Stromal cell of bone marrow (primary cell): Measurements from ENCODE around the gene ANKRD40.
"Not testable (repeated sequence)": the region's sequence is repeated elsewhere in the genome, so short reads cannot be mapped to it uniquely, and the experiment has no call there.

ENCODE experiments used
- DNase-seq: peaks from one replicate; pipeline ENCODE4 v3.0.0-alpha.2; 2012; ENCODE audit warnings: low read depth

The ANKRD40 gene

DNA sequence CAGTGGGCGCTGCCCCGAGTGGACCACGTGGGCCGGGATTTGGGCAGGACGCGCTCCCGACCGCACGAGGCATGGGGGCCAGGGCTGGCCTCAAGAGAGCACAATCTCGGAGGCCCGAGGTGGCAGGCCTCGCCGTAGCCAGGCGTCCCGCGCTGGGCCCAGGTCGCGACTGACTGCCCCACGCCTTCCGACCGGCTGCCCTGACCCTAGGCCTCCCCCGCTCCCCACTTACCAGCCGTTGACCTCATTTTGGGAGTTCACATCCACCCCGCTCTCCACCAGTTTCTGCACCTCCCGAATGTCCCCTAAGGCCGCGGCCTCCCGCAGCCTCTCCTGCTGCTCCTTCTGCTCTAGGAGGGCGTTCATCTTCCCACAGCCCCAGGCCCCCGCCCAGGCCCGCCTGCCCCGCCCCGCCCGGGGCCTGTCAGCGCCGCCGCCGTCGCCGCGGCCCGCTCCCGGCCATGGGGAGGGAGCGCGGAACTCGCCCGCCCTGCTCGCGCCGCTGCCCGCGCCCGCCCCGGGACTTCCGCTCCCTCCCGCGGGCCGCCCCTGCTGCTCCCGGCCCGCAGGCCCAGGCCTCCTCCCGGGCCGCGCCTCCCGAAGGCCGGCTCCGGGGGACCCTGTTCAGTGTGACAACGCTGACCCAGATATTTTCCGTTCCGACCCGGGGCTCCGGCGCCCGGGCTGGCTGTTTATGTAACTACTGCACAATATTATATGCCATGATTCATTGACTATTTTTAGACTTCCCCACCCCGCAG lies at the start of gene ANKRD40:
ANKRD40 (minus strand) TSS at position 626 of the 761 bp plus-strand sequence; CDS start at position 366, 260 bp downstream.
- DNase-seq, result peak; percentile 90

GRCh38 chr17:50754521-50754920 lies 46.8 kb upstream of the ANKRD40 start:
- no peak for DNase-seq

DNA sequence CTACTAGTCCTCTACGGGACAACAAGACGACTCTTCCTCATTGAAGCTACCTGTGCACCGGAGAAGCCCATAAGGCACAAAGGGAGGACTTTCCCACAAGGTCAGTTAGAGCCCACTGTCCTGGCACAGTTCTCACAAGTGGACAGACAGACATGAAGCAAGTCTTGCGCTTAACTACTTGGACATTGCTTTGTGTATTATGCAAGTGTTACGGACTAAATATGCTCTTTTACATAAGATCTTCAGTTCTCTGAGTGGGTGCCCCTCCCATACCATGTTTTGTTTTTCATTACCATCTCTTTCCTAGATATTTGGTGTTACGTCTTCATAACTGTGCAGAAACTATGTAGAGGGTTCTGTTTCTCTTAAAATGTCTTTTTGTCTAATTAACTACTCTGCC lies 41.5 kb upstream of the ANKRD40 start:
- DNase-seq, result no peak

DNA sequence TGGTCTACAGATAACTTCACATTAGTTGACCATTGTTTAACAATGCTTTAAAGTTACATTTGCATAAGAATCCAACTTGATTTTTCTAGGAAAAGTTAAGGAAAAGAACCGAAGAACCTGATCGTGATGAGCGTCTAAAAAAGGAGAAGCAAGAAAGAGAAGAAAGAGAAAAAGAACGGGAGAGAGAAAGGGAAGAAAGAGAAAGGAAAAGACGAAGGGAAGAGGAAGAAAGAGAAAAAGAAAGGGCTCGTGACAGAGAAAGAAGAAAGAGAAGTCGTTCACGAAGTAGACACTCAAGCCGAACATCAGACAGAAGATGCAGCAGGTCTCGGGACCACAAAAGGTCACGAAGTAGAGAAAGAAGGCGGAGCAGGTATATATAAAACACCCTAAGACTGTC lies 37.9 kb upstream of the ANKRD40 start:
- DNase-seq, result no peak

GRCh38 chr17:50739098-50739497 lies 31.4 kb upstream of the ANKRD40 start:
- no peak for DNase-seq

DNA sequence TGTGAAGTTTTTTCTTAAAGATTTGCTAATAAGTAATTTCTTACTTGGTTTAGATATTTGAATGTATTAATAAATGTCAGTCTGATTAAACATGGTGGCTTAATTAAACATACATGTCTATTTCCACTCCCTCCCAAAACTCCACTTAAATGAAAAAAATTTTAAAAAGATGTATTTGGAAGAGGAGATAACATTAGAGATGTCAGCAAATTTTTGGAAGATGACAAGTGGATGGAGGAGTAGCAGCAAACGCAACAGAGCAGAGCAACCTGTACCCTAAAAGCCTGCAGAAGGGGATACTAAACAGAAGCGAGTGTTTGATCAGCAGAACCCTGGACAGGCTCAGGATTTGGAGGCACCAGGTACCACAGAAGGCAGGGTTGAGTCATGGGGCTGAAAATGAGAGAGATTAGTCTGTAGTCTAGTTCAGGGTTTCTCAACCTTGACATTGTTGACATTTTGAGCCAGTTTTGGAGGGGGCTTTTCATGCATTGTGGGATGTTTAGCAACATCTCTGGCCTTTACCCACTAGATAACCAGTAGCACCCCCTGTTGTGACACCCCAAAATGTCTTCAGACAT lies 29.5 kb upstream of the ANKRD40 start:
- no peak for DNase-seq

GRCh38 chr17:50735287-50735686 lies 27.6 kb upstream of the ANKRD40 start:
- no peak for DNase-seq

GRCh38 chr17:50731575-50732460 lies 24.1 kb upstream of the ANKRD40 start:
- DNase-seq, result no peak

- DNase-seq, result no peak
These were observed 21.4 kb upstream of the ANKRD40 start for GRCh38 chr17:50728881-50729765.

- DNase-seq, result no peak
These were observed 20.4 kb upstream of the ANKRD40 start for GRCh38 chr17:50728112-50728429.

DNA sequence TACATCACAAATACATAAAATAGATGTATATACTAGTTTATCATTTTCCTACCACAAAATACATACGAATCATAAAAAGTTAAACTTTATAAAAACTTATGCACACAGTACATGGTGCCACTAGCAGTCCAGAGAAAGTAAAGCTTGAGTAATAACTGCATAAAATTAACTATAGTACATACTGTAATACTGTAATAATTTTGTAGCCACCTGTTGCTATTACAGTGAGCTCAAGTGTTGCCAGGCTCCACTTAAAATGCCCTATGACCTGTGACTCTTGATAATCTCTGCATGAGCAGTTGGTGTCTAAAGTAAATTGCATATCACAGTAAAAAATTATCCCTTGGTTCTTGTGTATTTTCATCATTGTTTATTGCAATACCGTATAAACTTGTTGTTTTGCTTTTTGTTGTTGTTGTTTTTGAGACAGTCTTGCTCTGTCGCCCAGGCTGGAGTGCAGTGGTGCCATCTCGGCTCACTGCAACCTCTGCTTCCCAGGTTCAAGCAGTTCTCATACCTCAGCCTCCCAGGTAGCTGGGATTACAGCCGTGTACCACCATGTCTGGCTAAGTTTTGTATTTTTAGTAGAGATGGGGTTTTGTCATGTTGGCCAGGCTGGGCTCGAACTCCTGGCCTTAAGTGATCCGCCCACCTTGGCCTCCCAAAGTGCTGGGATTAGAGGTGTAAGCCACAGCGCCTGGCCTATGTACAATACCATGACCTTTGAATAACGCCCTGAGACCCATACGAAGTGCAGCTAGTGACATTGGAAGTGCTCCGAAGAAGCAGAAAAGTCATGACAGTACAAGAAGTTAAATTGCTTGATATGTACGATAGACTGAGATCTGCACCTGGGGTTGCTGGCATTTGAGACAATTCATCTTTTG lies 18.3 kb upstream of the ANKRD40 start:
- DNase-seq, result no peak

DNA sequence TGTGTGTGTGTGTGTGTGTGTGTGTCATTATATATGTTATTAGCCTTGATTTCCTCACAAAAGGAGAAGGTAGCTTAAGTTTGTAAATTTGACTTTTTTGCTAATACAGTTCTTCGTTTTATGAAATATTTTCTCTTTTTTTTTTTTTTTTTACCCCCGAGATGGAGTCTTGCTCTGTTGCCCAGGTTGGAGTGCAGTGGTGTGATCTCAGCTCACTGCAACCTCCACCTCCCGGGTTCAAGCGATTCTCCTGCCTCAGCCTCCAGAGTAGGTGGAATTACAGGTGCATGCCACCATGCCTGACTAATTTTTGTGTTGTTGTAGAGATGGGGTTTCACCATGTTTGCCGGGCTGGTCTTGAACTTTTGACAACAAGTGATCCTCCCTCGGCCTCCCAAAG lies 16.9 kb upstream of the ANKRD40 start:
- not testable (repeated sequence) for DNase-seq

DNA sequence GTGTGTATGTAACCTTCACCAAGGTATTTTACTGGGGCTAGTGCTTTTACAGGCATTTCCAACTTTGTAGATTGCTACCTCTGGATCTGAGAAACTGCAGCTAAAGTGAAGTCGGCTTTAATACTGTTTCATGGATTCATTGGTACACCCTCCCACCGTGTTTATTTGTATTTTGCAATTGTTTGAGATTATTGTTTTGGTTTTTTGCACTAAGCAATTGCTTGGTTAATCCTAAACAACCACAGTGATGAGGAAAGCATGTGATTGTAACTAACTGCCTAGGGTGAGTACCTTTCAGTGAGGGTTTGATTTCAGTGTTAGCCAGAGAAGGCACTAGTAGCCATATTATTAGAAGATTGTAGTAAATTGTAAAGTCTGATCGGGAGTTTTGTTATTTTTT lies 15.0 kb upstream of the ANKRD40 start:
- no peak for DNase-seq

- DNase-seq, result no peak
These were observed 13.7 kb upstream of the ANKRD40 start for GRCh38 chr17:50721194-50722010.

- DNase-seq, result no peak
These were observed 12.4 kb upstream of the ANKRD40 start for GRCh38 chr17:50719924-50720794.

GRCh38 chr17:50719144-50719923 lies 11.6 kb upstream of the ANKRD40 start, which contains the start of gene LUC7L3:
Gene LUC7L3 (plus strand): TSS chr17:50719603. CDS start chr17:50719733, 130 bp downstream.
- peak; percentile 90 for DNase-seq

GRCh38 chr17:50715471-50715870 lies 7.8 kb upstream of the ANKRD40 start:
- DNase-seq, result no peak

DNA sequence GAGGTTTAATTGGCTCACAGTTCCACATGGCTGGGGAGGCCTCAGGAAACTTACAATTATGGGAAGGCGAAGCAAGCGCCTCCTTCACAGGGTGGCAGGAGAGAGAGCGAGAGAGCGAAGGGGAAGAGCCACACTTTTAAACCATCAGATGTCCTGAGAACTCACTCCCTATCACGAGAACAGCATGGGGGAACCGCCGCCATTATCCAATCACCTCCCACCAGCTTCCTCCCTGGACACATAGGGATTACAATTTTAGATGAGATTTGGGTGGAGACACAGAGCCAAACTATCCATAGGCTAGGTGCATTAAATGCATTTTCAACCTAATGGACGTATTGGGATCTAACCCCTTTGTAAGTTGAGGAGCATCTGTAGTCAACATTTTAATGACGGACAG lies 4.9 kb upstream of the ANKRD40 start:
- no peak for DNase-seq
